Thyroid gland (tissue), 4 donors: ENCODE data around the gene CDKN2D. TPM values are rescaled to one million over a fixed set of nuclear protein-coding genes. Genes with fewer than 3 reads are reported as not detected.
A peak's percentile ranks its signal among the peaks of the same experiment; 100 is the strongest.

ENCODE experiments used
- DNase-seq, 2 donors: peaks; one replicate each; pipeline ENCODE4 v3.0.0-alpha.2; 2019
- H3K27ac ChIP-seq, 3 donors: fragments of 200-600 bp; sonication (generic); 1 replicate in 2 of 3; 2 replicates in 1 of 3; pipeline ENCODE4 v1.5.1; 2016 to 2019; ENCODE audit warnings: mild to moderate bottlenecking in 1 of 3, moderate library complexity in 1 of 3
- H3K27me3 ChIP-seq: fragments of 200-600 bp; sonication (generic); one replicate; pipeline ENCODE4 v1.5.1; 2019
- H3K36me3 ChIP-seq, 2 donors: fragments of 200-600 bp; sonication (generic); one replicate each; pipeline ENCODE4 v1.5.1; 2016 to 2019
- H3K4me1 ChIP-seq, 2 donors: fragments of 200-600 bp; sonication (generic); one replicate each; pipeline ENCODE4 v1.5.1; 2017 to 2019
- H3K4me3 ChIP-seq, 3 donors: fragments of 200-600 bp; sonication (generic); replicated peaks in 1 of 3; 1 replicate in 2 of 3; 2 replicates in 1 of 3; pipeline ENCODE4 v1.5.1; 2016; ENCODE audit warnings: mild to moderate bottlenecking in 1 of 3
- H3K9me3 ChIP-seq: fragments of 200-600 bp; sonication (generic); one replicate; pipeline ENCODE4 v1.5.1; 2017
- POLR2A ChIP-seq, 2 donors: fragments of 450-650 bp; IDR thresholded peaks; one replicate each; pipeline ENCODE4 v1.6.1; 2017; ENCODE audit warnings: antibody characterized with exemption in 2 of 2, mild to moderate bottlenecking in 2 of 2, moderate library complexity in 1 of 2
- WGBS, 2 donors: methylation state at CpG; one replicate each; pipeline ENCODE4 v1.1.5; 2017; 5-methylcytosine and 5-hydroxymethylcytosine counted together
- intact Hi-C: fragments of 100-400 bp; cut with DNase I; formaldehyde crosslinking; loops from one replicate; pipeline ENCODE4 v1.15.1; 2023
- total RNA-seq, 4 donors: library from RNA; depleted of rRNA; stranded (reverse); fragments of >200 nt; gene quantifications; one replicate each; pipeline ENCODE4 v1.2.3, GENCODE V29; 2016
- TF ChIP-seq, protein P1 (sequence below), 6 experiments: fragments of 200-600 bp in 3 of 6; fragments of 450-650 bp in 3 of 6; sonication (generic) in 3 of 6; IDR thresholded peaks; one replicate each; pipeline ENCODE4 v1.5.1; 2016 to 2019; ENCODE audit warnings: antibody characterized with exemption in 6 of 6, mild to moderate bottlenecking in 2 of 6, inconsistent platforms in 1 of 6, moderate library complexity in 1 of 6

Gene CDKN2D
- total RNA-seq, 4 donors from 2014 or later: 2.0 to 8.2 (median 3.7) TPM

DNA sequence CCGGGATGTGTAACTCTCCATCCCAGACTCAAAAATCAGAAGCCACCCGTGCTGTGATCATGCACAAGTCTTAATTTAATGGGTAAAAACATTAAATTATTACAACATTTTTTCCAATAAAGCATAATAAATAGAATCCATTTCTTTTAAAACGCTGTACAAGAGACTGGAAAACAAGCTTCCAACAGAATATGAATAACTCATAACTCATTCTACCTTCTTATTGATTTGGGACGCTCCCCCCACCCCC is 2.4 kb downstream of the CDKN2D start:
- Histone ChIP-seq H3K4me3 (peak overlapping the region in 2 of 3 donors; percentile 45 to 78), H3K36me3 (no peaks in the 10 kb centered on the region), H3K4me1 (peaks cover 23 to 35% of the 10 kb centered on the region in 2 donors), H3K27ac (peak overlapping the region; percentile 28 to 89 (median 69)), H3K9me3 (no peaks in the 10 kb centered on the region), H3K27me3 (no peaks in the 10 kb centered on the region)
- WGBS, 2 donors: 20 to 26% methylated on average over 4 of the region's 4 CpGs
- DNase-seq: no peak
- no peak for TF ChIP-seq POLR2A (IDR thresholded peaks at IDR 0.05)
- TF ChIP-seq, protein P1, sequence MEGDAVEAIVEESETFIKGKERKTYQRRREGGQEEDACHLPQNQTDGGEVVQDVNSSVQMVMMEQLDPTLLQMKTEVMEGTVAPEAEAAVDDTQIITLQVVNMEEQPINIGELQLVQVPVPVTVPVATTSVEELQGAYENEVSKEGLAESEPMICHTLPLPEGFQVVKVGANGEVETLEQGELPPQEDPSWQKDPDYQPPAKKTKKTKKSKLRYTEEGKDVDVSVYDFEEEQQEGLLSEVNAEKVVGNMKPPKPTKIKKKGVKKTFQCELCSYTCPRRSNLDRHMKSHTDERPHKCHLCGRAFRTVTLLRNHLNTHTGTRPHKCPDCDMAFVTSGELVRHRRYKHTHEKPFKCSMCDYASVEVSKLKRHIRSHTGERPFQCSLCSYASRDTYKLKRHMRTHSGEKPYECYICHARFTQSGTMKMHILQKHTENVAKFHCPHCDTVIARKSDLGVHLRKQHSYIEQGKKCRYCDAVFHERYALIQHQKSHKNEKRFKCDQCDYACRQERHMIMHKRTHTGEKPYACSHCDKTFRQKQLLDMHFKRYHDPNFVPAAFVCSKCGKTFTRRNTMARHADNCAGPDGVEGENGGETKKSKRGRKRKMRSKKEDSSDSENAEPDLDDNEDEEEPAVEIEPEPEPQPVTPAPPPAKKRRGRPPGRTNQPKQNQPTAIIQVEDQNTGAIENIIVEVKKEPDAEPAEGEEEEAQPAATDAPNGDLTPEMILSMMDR (IDR thresholded peaks at IDR 0.05): no peak
- intact Hi-C loops: loop anchor here (10.0 kb wide), 1 partner anchor 62 kb away; the partner anchor contains the start of gene KEAP1

DNA sequence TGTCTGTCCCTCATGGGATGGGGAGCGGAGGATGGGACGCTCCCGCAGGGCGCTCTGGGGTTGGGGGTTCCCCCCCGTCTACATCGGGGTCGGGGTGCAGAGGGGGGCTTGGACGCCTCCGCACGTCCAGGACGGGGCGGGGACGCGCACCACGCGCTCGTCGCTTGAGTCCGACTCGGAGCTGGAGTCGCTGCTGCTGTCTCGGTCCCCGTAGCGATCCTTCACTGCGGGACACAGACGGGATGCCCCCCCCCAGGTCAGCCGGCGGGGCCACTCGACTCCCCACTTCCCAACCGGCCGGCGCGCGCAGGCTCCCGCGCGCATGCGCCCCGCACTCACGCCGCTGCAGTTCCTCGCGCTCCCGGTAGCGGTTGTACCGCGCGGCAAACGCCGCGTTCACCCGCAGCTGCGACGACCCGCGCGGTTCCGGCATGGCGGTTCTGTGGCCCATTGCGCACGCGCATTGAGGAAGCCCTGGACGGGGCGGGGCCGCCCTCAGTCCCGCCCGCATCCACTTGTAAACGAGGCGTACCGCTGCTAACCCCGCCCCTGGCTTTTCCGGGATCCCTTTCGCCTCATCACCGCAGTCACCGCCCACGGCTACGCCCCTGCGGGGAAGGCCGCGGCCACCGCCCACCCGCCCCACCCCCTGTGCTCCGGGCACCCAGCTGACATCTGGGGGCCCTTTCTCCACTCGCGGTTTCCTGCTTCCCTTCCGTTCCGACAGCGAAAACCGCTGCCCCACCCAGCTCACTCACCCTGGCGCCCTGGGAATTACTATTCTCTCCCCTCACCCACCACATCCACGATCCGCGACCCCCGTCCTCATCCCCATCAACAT is 3.0 kb downstream of the CDKN2D start, which contains the start of gene KRI1:
KRI1 (minus strand) TSS at position 444 of the 841 bp plus-strand sequence; CDS start at position 433, 11 bp downstream.
- WGBS, 2 donors: 1% methylated on average over 12 to 15 of the region's 94 CpGs
- peak; percentile 37 to 93 for TF ChIP-seq POLR2A (IDR thresholded peaks at IDR 0.05)
- TF ChIP-seq, protein P1 (IDR thresholded peaks at IDR 0.05): peak in 3 of 6 experiments; percentile 11 to 42 (median 33)
- Histone ChIP-seq H3K9me3 (no peaks in the 10 kb centered on the region), H3K4me1 (peaks cover 23 to 35% of the 10 kb centered on the region in 2 donors), H3K36me3 (peaks cover 0 to 3% of the 10 kb centered on the region in 2 donors), H3K27me3 (no peaks in the 10 kb centered on the region), H3K27ac (peak within 1 kb of the TSS; percentile 72 to 89 (median 76)), H3K4me3 (peak within 1 kb of the TSS; percentile 45 to 81 (median 78))
- intact Hi-C loops: loop anchor here (10.0 kb wide), 1 partner anchor 61 kb away; the partner anchor contains the start of gene KEAP1
- peak; percentile 97 for DNase-seq

DNA sequence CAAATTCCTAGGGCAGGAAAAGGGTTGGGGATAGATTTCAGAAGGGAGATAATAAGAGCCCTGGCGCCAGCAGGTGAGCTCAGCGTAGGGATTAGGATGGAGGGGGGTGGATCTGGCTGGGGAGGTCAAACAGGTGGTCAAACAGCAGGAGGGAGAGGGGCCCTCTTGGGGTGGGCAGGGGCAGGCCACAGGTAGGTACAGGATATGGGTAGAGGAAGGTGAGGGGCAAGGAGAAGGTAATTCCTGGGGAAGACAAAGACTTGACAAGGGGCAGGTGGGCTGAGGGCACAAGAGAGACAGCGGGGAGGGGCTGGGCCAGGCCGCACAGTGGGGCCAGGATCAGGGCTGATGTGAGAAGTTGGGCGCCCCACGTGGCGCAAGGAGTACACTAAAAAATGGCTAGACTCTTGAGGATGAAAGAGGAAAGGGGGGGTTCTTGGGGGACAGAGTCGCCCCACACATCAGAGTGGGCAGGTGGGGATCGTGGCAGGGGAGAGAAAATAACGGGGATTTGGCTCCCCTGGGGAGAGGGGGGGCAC is 3.7 kb downstream of the CDKN2D start:
- Histone ChIP-seq H3K27me3 (no peaks in the 10 kb centered on the region), H3K4me3 (peak overlapping the region; percentile 45 to 81 (median 78)), H3K27ac (peak overlapping the region; percentile 72 to 89 (median 76)), H3K36me3 (peaks cover 3 to 9% of the 10 kb centered on the region in 2 donors), H3K9me3 (no peaks in the 10 kb centered on the region), H3K4me1 (peaks cover 23 to 35% of the 10 kb centered on the region in 2 donors)
- 19 to 20% methylated on average over 10 of the region's 10 CpGs for WGBS, 2 donors
- DNase-seq: peak; percentile 32 to 47
- no peak for TF ChIP-seq POLR2A (IDR thresholded peaks at IDR 0.05)
- TF ChIP-seq, protein P1 (IDR thresholded peaks at IDR 0.05): no peak
- intact Hi-C loops: loop anchor here (10.0 kb wide), 1 partner anchor 60 kb away; the partner anchor contains the start of gene KEAP1

- intact Hi-C loops: loop anchor here (10.0 kb wide), 1 partner anchor 58 kb away; the partner anchor contains the start of gene KEAP1
- no peak overlapping the region for H3K27ac ChIP-seq
- H3K4me3 ChIP-seq: no peak overlapping the region
- 89 to 93% methylated on average over 5 of the region's 5 CpGs for WGBS, 2 donors
- no peaks in the 10 kb centered on the region for H3K9me3 ChIP-seq
- H3K27me3 ChIP-seq: no peaks in the 10 kb centered on the region
- peaks cover 17 to 23% of the 10 kb centered on the region in 2 donors for H3K4me1 ChIP-seq
- DNase-seq: no peak
- TF ChIP-seq POLR2A (IDR thresholded peaks at IDR 0.05): no peak
- TF ChIP-seq, protein P1 (IDR thresholded peaks at IDR 0.05): no peak
- peaks cover 20 to 22% of the 10 kb centered on the region in 2 donors for H3K36me3 ChIP-seq
These were observed 6.2 kb downstream of the CDKN2D start for GRCh38 chr19:10562609-10563008.
